Head of caudate nucleus (tissue), 42 donors: ENCODE measurements around the gene DDIT3.
"Not testable (repeated sequence)": the region's sequence is repeated elsewhere in the genome, so short reads cannot be mapped to it uniquely, and the experiment has no call there.

Source experiments
- DNase-seq, 42 donors: peaks; one replicate each; pipeline versions ENCODE4 v3.0.0 to v3.0.0-alpha.2; 2020 to 2021; ENCODE audit warnings: mixed read lengths in 7 of 42
- intact Hi-C: fragments of 100-400 bp; cut with DNase I; formaldehyde crosslinking; loops from one replicate; pipeline ENCODE4 v1.15.0; 2022

DDIT3 gene

GRCh38 chr12:57529831-57530230 is 9.5 kb upstream of the DDIT3 start:
- intact Hi-C loops, result no loop called here
- DNase-seq, result no peak

- DNase-seq, result no peak
- intact Hi-C loops, result no loop called here
Observed at GRCh38 chr12:57528831-57529555, 8.7 kb upstream of the DDIT3 start.

- DNase-seq, result no peak
- intact Hi-C loops, result no loop called here
Observed at GRCh38 chr12:57528176-57528575, 7.9 kb upstream of the DDIT3 start.

GRCh38 chr12:57527184-57527583 is 6.9 kb upstream of the DDIT3 start:
- intact Hi-C loops, result no loop called here

GRCh38 chr12:57526477-57527126 is 6.3 kb upstream of the DDIT3 start:
- intact Hi-C loops, result no loop called here
- DNase-seq, result no peak

More at GRCh38 chr12:57527184-57527583, 6.9 kb upstream of the DDIT3 start:
- no peak for DNase-seq

- intact Hi-C loops, result no loop called here
- DNase-seq, result no peak
Observed at GRCh38 chr12:57525615-57526383, 5.5 kb upstream of the DDIT3 start.

GRCh38 chr12:57524814-57525614 is 4.7 kb upstream of the DDIT3 start:
- DNase-seq, result peak in 23 of 42 donors; percentile 19 to 75 (median 42)
- intact Hi-C loops, result no loop called here

GRCh38 chr12:57523706-57524614 is 3.6 kb upstream of the DDIT3 start:
- peak in 7 of 42 donors; percentile 7 to 47 (median 22) for DNase-seq
- intact Hi-C loops, result no loop called here

- intact Hi-C loops, result no loop called here
- DNase-seq, result peak in 38 of 42 donors; percentile 27 to 76 (median 52)
Observed at GRCh38 chr12:57522887-57523705, 2.8 kb upstream of the DDIT3 start.

- intact Hi-C loops, result no loop called here
- DNase-seq, result peak; percentile 84 to 97 (median 92)
Observed at GRCh38 chr12:57522011-57522886, 1.9 kb upstream of the DDIT3 start, which contains the start of gene MBD6. TSS of gene MBD6 (plus strand) at chr12:57522824. CDS start at chr12:57524304, 1,480 bp downstream.

- intact Hi-C loops, result no loop called here
- DNase-seq, result peak in 34 of 42 donors; percentile 14 to 73 (median 48)
Observed at GRCh38 chr12:57521525-57522010, 1.3 kb upstream of the DDIT3 start.

GRCh38 chr12:57519796-57520052 is 590 bp downstream of the DDIT3 start:
- DNase-seq, result peak in 8 of 42 donors; percentile 25 to 57 (median 40)
- intact Hi-C loops, result no loop called here

GRCh38 chr12:57518920-57519795 is 1.2 kb downstream of the DDIT3 start:
- intact Hi-C loops, result no loop called here
- DNase-seq, result no peak

GRCh38 chr12:57518176-57518919 is 2.0 kb downstream of the DDIT3 start:
- no peak for DNase-seq
- intact Hi-C loops, result no loop called here

- intact Hi-C loops, DNase-seq: not testable (repeated sequence)
Observed at GRCh38 chr12:57517718-57518117, 2.6 kb downstream of the DDIT3 start.
